ENCODE data around the gene DDAH1.

DDAH1 gene

DNA sequence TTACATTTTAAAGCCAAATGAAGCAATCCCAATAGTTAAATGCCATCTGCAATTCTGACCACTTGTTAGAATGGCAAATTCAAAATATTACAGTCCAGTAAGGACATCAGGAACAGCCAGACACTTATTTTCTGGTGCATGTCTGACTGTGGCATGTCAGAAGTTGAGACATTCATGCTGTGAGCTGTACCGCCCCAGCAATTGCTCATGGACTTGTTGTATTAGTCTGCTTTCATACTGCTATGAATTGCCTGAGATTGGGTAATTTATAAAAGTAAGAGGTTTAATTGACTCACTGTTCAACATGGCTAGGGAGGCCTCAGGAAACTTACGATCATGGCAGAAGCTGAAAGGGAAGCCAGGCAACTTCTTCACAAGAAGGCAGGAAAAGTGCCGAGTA is 19.1 kb downstream of the DDAH1 start:
- H3K4me1 ChIP-seq (ENCODE audit: control insufficient read depth, insufficient read depth, low read length) = no peaks in the 10 kb centered on the region
- no peak overlapping the region for H3K27ac ChIP-seq (ENCODE audit: insufficient read depth, low read depth, low read length, poor library complexity, severe bottlenecking)
- H3K27me3 ChIP-seq (ENCODE audit: control insufficient read depth, insufficient read depth, low read length, poor library complexity, severe bottlenecking) = no peaks in the 10 kb centered on the region
- no peak overlapping the region for H3K4me3 ChIP-seq (ENCODE audit: insufficient read depth, low read depth, low read length)
- no peaks in the 10 kb centered on the region for H3K36me3 ChIP-seq (ENCODE audit: control insufficient read depth, insufficient read depth, low read length)
- 94 to 96% methylated on average over 3 of the region's 3 CpGs for WGBS, 2 experiments
- H3K9me3 ChIP-seq (ENCODE audit: control insufficient read depth, low read length) = no peaks in the 10 kb centered on the region

DNA sequence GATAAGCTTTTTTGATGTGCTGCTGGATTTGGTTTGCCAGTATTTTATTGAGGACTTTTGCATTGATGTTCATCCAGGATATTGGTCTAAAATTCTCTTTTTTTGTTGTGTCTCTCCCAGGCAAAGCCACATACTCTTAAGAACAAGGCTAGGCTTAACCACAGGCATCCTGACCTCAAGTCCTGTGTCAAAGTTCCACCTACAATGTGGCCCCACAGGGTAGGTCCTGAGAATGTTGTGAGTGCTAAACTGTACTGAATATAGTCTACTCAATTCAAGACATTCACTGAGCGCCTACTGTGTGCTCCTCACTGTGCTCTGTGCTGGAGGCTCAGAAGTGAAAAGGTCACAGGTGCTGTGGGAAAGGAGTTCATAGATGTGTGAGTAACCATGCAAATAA is 20.6 kb downstream of the DDAH1 start:
- Histone ChIP-seq H3K9me3 (ENCODE audit: control insufficient read depth, low read length) (no peaks in the 10 kb centered on the region), H3K27me3 (ENCODE audit: control insufficient read depth, insufficient read depth, low read length, poor library complexity, severe bottlenecking) (no peaks in the 10 kb centered on the region), H3K36me3 (ENCODE audit: control insufficient read depth, insufficient read depth, low read length) (no peaks in the 10 kb centered on the region), H3K4me1 (ENCODE audit: control insufficient read depth, insufficient read depth, low read length) (no peaks in the 10 kb centered on the region), H3K27ac (ENCODE audit: insufficient read depth, low read depth, low read length, poor library complexity, severe bottlenecking) (no peak overlapping the region), H3K4me3 (ENCODE audit: insufficient read depth, low read depth, low read length) (no peak overlapping the region)
- 92 to 93% methylated on average over 1 of the region's 1 CpG for WGBS, 2 experiments

DNA sequence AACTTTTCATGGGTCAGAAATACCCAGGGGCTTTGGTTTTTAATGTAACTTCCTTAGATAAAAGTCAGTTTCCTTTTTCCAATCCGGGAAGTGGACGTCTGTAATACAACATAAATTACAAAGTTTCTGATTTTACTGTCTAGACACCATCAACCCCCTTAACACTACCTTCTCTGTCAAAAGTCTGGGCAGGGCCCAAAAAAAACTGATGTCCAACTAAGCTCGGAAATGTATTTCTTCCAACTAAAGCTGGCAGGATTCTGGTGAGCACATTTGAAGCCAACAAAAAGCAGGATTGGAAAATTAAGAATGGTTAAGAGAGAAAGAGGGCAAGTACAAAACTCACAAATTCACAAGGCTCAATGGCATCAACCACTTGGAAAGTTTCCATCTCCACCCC is 24.3 kb downstream of the DDAH1 start:
- no peaks in the 10 kb centered on the region for H3K36me3 ChIP-seq (ENCODE audit: control insufficient read depth, insufficient read depth, low read length)
- H3K27ac ChIP-seq (ENCODE audit: insufficient read depth, low read depth, low read length, poor library complexity, severe bottlenecking) = no peak overlapping the region
- H3K27me3 ChIP-seq (ENCODE audit: control insufficient read depth, insufficient read depth, low read length, poor library complexity, severe bottlenecking) = no peaks in the 10 kb centered on the region
- no peaks in the 10 kb centered on the region for H3K4me1 ChIP-seq (ENCODE audit: control insufficient read depth, insufficient read depth, low read length)
- WGBS, 2 experiments = 88 to 99% methylated on average over 3 of the region's 3 CpGs
- no peaks in the 10 kb centered on the region for H3K9me3 ChIP-seq (ENCODE audit: control insufficient read depth, low read length)
- H3K4me3 ChIP-seq (ENCODE audit: insufficient read depth, low read depth, low read length) = no peak overlapping the region

DNA sequence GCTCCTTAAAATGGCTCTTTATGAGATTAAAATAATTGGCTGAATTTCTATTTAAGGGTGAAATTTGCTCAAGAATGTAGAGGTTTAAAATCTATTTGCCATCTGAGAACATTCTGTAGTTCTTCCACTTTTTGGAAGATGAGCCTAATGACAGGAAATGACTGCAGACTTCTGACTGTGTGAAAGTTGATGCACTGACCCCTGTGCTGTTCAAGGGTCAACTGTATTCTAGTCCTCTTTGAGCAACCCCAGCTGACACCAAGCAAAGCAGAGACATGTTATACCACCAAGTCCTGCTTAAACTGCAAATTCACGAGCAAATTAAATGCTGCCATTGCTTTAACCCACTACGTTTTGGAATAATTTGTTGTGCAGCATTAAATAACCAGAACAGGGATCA is 26.6 kb downstream of the DDAH1 start:
- no peaks in the 10 kb centered on the region for H3K36me3 ChIP-seq (ENCODE audit: control insufficient read depth, insufficient read depth, low read length)
- H3K4me1 ChIP-seq (ENCODE audit: control insufficient read depth, insufficient read depth, low read length) = no peaks in the 10 kb centered on the region
- no peaks in the 10 kb centered on the region for H3K27me3 ChIP-seq (ENCODE audit: control insufficient read depth, insufficient read depth, low read length, poor library complexity, severe bottlenecking)
- no peak overlapping the region for H3K27ac ChIP-seq (ENCODE audit: insufficient read depth, low read depth, low read length, poor library complexity, severe bottlenecking)
- no peaks in the 10 kb centered on the region for H3K9me3 ChIP-seq (ENCODE audit: control insufficient read depth, low read length)
- no peak overlapping the region for H3K4me3 ChIP-seq (ENCODE audit: insufficient read depth, low read depth, low read length)
- WGBS, 2 experiments = 78 to 82% methylated on average over 2 of the region's 2 CpGs

DNA sequence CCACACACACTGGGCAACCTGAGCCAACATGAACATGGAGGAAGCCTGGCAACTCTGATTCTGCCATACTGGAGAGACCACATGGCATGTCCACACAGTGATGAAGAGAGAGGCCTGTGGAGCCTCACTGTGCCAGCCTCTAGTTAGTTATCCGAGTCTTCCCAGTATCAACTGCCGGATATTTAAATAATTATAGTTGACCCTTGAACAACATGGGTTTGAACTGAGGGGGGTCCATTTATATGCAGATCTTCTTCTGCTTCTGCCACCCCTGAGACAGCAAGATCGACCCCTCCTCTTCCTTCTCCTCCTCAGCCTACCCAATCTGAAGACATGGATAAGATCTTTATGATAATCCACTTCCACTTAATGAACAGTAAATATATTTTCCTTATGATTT is 27.8 kb downstream of the DDAH1 start:
- Histone ChIP-seq H3K27me3 (ENCODE audit: control insufficient read depth, insufficient read depth, low read length, poor library complexity, severe bottlenecking) (no peaks in the 10 kb centered on the region), H3K4me3 (ENCODE audit: insufficient read depth, low read depth, low read length) (no peak overlapping the region), H3K9me3 (ENCODE audit: control insufficient read depth, low read length) (no peaks in the 10 kb centered on the region), H3K4me1 (ENCODE audit: control insufficient read depth, insufficient read depth, low read length) (no peaks in the 10 kb centered on the region), H3K36me3 (ENCODE audit: control insufficient read depth, insufficient read depth, low read length) (no peaks in the 10 kb centered on the region), H3K27ac (ENCODE audit: insufficient read depth, low read depth, low read length, poor library complexity, severe bottlenecking) (no peak overlapping the region)
- WGBS, 2 experiments = 24 to 46% methylated on average over 2 to 3 of the region's 3 CpGs

DNA sequence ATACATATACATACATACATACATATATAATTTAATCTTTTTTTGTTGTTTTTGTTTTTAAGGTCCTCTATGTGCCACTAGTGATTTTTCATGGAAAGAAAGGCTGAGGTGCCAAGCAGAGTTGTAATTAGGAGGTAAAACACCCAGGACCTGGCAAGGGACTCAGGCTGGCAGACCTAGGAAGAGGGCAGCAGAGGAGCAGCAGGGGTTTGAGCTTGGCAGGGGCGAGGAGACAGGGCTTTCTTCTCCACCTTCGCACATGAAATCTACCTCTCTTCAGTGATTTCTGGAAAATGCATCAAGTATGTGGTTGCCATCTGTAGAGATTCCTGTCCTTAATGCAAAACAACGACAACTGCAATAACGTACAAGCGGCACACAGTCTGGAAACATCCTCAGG is 31.9 kb downstream of the DDAH1 start:
- WGBS, 2 experiments = 83 to 88% methylated on average over 5 of the region's 5 CpGs
- H3K27ac ChIP-seq (ENCODE audit: insufficient read depth, low read depth, low read length, poor library complexity, severe bottlenecking) = no peak overlapping the region
- H3K9me3 ChIP-seq (ENCODE audit: control insufficient read depth, low read length) = no peaks in the 10 kb centered on the region
- H3K4me3 ChIP-seq (ENCODE audit: insufficient read depth, low read depth, low read length) = no peak overlapping the region
- no peaks in the 10 kb centered on the region for H3K4me1 ChIP-seq (ENCODE audit: control insufficient read depth, insufficient read depth, low read length)
- no peaks in the 10 kb centered on the region for H3K27me3 ChIP-seq (ENCODE audit: control insufficient read depth, insufficient read depth, low read length, poor library complexity, severe bottlenecking)
- no peaks in the 10 kb centered on the region for H3K36me3 ChIP-seq (ENCODE audit: control insufficient read depth, insufficient read depth, low read length)

DNA sequence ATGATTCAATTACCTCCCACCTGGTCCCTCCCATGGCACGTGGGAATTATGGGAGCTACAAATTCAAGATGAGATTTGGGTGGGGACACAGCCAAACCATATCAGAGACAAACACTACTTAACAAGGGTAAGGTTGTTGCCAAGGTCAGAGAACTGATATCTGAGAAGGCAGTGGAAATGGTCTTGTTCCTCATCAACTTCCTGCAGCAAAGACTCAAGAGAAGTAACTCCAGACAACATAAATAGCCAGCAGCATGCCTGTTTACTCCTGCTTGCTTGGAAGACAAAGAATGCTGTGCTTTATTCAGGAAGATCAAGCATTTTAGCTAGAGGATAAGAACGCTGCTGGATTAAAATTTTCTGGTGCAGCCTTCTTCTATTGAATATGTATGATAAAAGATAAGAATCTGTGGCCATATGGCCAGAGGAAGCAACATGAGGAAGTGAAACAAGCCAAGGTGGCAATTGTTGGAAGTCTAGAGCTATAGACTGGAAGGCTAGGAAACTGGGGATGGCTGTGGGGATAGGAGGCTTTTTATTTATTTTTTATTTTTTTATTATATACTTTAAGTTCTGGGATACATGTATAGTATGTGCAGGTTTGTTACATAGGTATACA is 36.4 kb downstream of the DDAH1 start:
- Histone ChIP-seq H3K27ac (ENCODE audit: insufficient read depth, low read depth, low read length, poor library complexity, severe bottlenecking) (no peak overlapping the region), H3K4me1 (ENCODE audit: control insufficient read depth, insufficient read depth, low read length) (no peaks in the 10 kb centered on the region), H3K36me3 (ENCODE audit: control insufficient read depth, insufficient read depth, low read length) (no peaks in the 10 kb centered on the region), H3K4me3 (ENCODE audit: insufficient read depth, low read depth, low read length) (no peak overlapping the region), H3K9me3 (ENCODE audit: control insufficient read depth, low read length) (no peaks in the 10 kb centered on the region), H3K27me3 (ENCODE audit: control insufficient read depth, insufficient read depth, low read length, poor library complexity, severe bottlenecking) (no peaks in the 10 kb centered on the region)
- WGBS, 2 experiments = 90 to 92% methylated on average over 2 of the region's 2 CpGs

DNA sequence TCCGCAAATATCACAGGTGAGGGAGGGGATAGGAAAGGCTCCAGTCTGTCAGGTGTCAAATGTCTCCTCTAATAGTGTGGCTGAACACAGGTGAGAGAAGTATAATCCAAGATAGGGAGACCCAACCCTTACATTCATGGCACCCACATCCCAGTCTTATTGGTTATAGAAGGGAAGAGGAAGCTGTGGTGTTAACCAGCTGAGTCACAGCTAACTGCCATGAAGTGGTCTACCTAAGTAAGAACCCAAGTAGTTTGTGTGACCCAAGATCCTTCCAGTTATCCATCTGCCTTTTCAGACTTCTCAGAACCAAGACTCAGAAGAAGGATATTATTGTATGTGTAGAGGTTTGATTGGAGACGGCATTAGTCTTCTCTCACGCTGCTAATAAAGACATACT is 37.1 kb downstream of the DDAH1 start:
- Histone ChIP-seq H3K27ac (ENCODE audit: insufficient read depth, low read depth, low read length, poor library complexity, severe bottlenecking) (no peak overlapping the region), H3K36me3 (ENCODE audit: control insufficient read depth, insufficient read depth, low read length) (no peaks in the 10 kb centered on the region), H3K27me3 (ENCODE audit: control insufficient read depth, insufficient read depth, low read length, poor library complexity, severe bottlenecking) (no peaks in the 10 kb centered on the region), H3K4me1 (ENCODE audit: control insufficient read depth, insufficient read depth, low read length) (no peaks in the 10 kb centered on the region), H3K4me3 (ENCODE audit: insufficient read depth, low read depth, low read length) (no peak overlapping the region), H3K9me3 (ENCODE audit: control insufficient read depth, low read length) (no peaks in the 10 kb centered on the region)
- WGBS, 2 experiments = 95 to 98% methylated on average over 2 to 3 of the region's 3 CpGs

DNA sequence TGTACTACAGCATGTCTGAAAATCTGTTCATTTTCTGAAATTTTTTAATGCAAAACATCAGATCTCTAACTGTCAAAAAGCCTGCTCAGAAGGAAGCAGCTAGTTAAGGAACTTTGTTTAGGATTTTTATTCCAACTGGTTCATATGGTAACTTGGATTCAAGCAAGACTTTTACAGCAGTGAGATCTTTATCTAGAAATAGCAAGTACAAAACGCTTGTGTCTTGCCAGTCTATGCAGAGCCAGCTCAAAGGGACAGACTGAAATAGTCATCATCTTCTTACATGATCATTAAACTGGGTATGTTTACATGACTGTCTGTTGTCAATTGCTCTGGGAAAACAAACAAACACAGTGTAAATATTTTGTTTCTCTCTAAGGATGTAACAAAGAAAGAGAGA is 37.6 kb downstream of the DDAH1 start:
- Histone ChIP-seq H3K4me3 (ENCODE audit: insufficient read depth, low read depth, low read length) (no peak overlapping the region), H3K9me3 (ENCODE audit: control insufficient read depth, low read length) (no peaks in the 10 kb centered on the region), H3K36me3 (ENCODE audit: control insufficient read depth, insufficient read depth, low read length) (no peaks in the 10 kb centered on the region), H3K27ac (ENCODE audit: insufficient read depth, low read depth, low read length, poor library complexity, severe bottlenecking) (no peak overlapping the region), H3K4me1 (ENCODE audit: control insufficient read depth, insufficient read depth, low read length) (no peaks in the 10 kb centered on the region), H3K27me3 (ENCODE audit: control insufficient read depth, insufficient read depth, low read length, poor library complexity, severe bottlenecking) (no peaks in the 10 kb centered on the region)
- WGBS, 2 experiments = 86 to 93% methylated on average over 1 of the region's 1 CpG

DNA sequence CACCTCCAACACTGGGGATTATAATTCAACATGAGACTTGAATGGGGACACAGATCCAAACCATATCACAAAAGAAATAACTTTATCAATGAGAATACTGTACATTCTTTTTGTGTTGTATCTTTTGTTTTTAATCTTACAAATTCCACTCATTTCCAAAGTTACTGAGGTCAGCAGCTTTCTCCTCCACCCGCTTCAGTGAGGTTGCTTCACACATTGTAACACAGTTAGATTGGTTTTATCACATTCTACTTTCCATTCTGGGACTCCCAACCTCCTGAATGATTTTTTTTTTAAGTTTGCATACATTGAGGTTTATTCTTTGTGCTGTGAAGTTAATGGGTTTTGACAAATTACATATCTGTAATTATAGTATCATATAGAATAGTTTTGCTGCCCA is 43.8 kb downstream of the DDAH1 start:
- Histone ChIP-seq H3K27ac (ENCODE audit: insufficient read depth, low read depth, low read length, poor library complexity, severe bottlenecking) (no peak overlapping the region), H3K9me3 (ENCODE audit: control insufficient read depth, low read length) (no peaks in the 10 kb centered on the region), H3K4me1 (ENCODE audit: control insufficient read depth, insufficient read depth, low read length) (no peaks in the 10 kb centered on the region), H3K4me3 (ENCODE audit: insufficient read depth, low read depth, low read length) (no peak overlapping the region), H3K36me3 (ENCODE audit: control insufficient read depth, insufficient read depth, low read length) (no peaks in the 10 kb centered on the region), H3K27me3 (ENCODE audit: control insufficient read depth, insufficient read depth, low read length, poor library complexity, severe bottlenecking) (no peaks in the 10 kb centered on the region)
- 92 to 100% methylated on average over 1 of the region's 1 CpG for WGBS, 2 experiments

DNA sequence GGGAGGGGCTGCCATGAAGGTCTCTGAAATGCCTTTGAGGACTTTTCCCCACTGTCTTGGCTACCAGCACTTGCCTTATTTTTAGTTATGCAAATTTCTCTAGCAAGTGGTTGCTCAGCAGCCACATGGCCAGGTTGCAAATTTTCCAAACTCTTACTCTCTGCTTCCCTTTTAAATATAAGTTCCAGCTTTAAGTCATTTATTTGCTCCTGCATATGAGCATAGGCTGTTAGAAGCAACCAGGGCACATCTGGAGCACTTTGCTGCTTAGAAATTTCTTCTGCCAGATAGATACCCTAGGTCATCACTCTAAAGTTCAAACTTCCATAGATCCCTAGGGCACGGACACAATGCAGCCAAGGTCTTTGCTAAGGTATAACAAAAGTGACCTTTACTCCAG is 44.8 kb downstream of the DDAH1 start:
- no peak overlapping the region for H3K4me3 ChIP-seq (ENCODE audit: insufficient read depth, low read depth, low read length)
- H3K36me3 ChIP-seq (ENCODE audit: control insufficient read depth, insufficient read depth, low read length) = no peaks in the 10 kb centered on the region
- no peaks in the 10 kb centered on the region for H3K4me1 ChIP-seq (ENCODE audit: control insufficient read depth, insufficient read depth, low read length)
- H3K27ac ChIP-seq (ENCODE audit: insufficient read depth, low read depth, low read length, poor library complexity, severe bottlenecking) = no peak overlapping the region
- no peaks in the 10 kb centered on the region for H3K27me3 ChIP-seq (ENCODE audit: control insufficient read depth, insufficient read depth, low read length, poor library complexity, severe bottlenecking)
- WGBS, 2 experiments = 0% methylated on average over 1 of the region's 1 CpG
- no peaks in the 10 kb centered on the region for H3K9me3 ChIP-seq (ENCODE audit: control insufficient read depth, low read length)

All from ectodermal cell (in vitro differentiated cells).